HG03159 (cell line): ENCODE results near the gene MNAT1.
"Not testable (repeated sequence)": the region's sequence is repeated elsewhere in the genome, so short reads cannot be mapped to it uniquely, and the experiment has no call there.

ENCODE experiments used
- ATAC-seq: cut with Tn5 transposase; IDR thresholded peaks from one replicate; pipeline ENCODE4 v1.9.1; 2021; ENCODE audit warnings: mild to moderate bottlenecking, moderate library complexity; ENCODE audit not compliant: unreplicated experiment

MNAT1 gene

DNA sequence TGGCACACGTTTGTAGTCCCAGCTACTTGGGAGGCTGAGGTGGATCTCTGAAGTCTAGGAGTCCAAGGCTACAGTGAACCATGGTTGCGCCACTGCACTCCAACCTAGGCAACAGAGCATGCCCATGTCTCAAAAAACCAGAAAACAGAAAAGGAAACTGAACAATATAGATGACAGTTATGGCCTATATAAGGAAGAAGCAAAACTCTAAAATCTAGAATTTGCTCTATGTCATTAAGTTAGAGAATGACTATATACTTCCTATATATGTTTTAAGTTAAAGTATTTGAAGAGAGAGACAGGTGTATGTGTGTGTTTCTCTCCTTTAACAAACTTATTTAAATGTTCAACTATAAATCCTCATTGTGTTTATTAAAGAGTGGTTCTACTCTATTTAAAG lies 65.8 kb downstream of the MNAT1 start:
- no peak for ATAC-seq

DNA sequence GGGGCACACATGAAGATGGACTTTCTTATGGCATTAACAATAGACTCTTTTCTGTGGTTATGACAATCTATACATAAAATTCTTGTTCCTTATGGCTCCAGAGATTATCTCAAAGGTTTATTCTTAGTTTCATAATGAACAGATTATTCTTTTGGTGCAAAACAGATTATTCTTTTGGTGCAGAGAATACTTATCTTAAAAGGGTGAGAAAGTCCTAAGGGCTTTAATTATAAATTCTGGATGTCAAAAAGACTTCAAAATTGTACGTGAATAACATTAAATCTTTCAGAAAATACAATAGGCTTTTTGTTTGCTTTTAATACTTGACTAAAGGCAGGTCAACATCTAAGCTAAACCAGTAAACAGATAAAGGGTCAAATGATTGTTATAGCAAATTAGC lies 69.3 kb downstream of the MNAT1 start:
- ATAC-seq = no peak

DNA sequence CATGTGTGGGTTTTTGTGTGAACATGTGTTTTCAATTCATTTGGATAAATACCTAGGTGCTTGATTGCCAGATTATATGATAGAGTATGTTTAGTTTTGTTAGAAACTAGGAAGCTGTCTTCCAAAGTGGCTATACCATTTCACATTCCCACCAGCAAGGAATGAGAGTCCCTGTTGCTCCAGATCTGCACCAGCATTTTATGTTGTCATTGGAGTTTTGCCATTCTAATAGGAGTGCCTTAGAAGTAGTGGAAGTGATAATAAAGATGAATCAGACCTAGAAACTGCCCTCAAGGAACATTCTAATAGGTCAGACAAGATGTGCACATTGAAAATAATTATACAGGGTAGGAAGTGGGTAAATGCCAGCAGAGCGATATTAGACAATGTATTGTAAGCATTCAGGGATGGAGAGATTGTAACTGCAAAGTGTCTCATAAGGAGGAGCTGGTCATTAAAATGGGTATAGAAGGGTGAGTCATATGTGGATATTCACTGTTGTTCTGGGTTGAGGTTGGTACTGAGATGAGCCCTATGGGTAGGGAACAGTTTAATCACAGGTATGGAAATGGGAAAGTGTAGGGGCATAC lies 71.4 kb downstream of the MNAT1 start:
- ATAC-seq = no peak

DNA sequence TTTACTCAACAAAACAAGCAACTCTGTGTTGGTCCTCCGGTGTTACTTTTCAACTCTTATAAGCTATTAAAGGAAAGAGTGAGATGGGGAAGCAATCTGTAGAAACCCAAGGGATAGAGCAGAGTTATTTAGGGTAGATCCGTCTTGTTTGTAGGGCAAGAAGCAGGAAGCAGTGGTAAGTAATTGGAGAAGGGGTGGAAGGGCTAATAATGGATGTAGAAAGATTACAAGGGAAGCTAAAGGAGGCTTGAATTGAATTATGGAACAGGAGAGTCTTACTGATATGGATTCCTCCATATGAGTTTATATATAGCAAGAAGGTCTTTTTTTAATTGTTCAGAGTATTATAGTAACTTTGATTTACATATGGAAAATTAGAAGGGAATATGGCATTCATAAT lies 72.7 kb downstream of the MNAT1 start:
- ATAC-seq = no peak

DNA sequence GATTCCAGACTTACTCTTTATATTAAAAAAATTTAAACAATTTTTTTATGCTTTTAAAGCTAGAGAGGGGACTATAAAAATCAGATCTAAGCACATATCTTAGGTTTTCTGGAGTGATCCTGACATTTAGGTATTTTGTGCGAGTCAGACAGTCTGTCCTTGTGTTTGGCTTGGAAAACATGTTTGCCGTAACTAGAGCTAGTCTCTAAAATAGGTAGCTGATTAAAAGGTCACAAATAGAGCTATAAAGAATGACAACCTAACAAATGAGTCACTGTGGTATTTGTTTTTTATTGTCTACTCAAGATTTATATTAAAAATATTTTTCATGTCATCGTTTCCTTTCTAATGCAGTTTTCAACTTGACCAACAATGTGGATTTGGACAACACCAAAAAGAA lies 73.4 kb downstream of the MNAT1 start:
- no peak for ATAC-seq

DNA sequence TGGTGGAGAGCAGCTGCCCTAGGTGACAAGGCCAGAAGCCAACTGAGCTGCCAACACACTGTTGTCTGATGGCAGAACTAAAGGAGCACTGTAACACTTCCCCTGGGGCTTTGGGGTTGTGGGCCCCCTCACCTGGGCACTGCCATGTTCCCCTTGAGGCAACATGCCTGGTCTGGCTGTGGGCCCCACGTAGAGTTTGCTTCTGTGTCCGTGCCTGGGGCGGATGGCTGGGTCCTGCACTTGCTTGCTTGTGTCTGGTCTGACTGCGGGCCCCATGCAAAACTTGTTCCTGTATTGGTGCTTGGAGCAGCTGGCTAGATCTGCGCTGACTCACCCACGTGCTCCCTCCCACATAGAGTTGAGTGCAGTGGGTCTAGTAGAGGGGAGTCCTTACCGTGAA lies 78.4 kb downstream of the MNAT1 start:
- ATAC-seq = no peak

DNA sequence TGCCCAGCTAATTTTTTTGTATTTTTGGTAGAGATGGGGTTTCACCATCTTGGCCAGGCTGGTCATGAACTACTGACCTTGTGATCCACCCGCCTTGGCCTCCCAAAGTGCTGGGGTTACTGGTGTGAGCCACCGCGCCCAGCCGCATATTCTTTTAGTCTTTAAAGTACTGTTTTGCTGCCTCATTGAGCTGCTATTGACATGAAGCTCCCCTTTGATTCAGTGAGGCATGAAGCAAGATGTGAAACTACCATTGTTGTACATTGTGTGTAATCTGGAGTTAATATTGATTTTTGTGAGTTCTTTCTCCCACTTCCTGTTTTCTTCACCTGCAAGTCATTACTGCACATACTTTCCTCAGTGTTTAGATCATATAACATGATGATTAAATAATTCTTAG lies 80.8 kb downstream of the MNAT1 start:
- ATAC-seq = peak; percentile 98

DNA sequence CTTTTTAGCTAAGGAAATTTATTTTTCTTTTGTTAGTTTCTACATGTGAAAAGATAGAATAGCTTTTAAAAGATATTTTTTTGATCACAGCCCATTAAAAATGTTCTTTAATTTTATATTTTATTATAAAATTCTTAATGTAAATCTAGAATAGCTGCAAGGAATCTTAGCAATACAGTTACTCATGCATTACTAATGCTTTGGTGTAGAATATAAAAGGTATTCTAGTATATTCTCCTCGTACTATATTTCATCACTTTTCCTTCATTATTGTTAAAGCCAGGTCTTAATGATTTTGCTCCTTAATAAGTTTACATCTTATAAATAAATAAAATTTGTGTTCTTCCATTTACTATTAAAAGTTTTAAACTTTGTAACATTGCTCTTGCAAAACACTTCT lies 82.6 kb downstream of the MNAT1 start:
- no peak for ATAC-seq

DNA sequence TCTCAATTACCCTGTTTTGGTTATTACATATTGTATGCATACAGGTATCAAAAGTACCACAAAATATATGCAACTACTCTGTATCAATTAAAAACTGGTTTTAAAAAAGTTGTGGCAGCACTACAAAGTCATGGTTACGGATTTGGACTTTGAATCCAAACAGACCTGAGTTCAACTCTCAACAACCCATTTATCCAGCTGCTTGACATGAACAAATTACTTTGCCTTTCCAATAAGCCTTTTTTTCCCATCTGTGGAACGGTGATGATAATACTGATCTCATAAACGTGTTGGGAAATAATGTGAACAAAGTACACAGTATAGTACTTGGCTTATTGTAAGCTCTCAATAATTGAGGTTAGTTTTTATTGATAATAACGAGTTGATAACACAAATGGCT lies 85.0 kb downstream of the MNAT1 start:
- no peak for ATAC-seq

DNA sequence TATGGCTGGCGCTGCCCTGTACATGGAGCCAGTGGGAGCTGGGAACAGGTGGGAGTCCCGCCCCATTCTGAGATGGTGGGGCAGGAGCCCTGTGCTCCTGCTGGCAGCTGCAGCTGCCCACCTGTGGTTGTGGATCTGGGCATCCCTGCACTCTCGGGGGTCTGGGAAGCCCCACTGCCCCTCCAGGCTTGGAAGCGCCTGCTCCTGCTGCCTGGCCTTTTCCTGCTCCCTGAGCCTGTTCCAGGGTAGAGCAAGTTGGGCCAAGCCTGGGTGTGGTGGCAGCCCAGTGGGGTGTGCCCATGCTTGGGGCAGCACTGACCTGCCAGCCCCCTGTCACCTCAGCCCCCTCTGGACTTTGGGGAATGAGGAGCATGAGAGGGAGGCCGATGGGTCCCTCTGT lies 104.0 kb downstream of the MNAT1 start:
- ATAC-seq = no peak

DNA sequence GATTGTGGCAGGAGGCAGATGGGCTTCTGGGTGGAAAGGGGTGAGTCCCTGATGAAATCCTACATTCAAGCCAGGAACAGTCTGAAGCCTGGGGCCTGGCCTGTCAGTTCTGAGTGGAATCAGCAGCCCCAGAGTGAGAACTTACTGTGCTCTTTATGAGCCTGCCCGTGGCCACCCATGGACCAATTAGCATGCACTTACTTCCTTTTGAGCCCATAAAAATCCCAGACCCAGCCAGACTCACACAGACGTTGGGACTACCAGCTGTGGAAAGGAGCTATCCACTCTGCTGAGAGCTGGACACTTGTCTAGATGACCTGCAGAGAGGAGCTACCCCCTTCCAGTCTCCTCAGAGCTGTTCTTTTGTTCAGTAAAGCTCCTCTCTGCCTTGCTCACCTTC lies 104.5 kb downstream of the MNAT1 start:
- ATAC-seq = no peak

DNA sequence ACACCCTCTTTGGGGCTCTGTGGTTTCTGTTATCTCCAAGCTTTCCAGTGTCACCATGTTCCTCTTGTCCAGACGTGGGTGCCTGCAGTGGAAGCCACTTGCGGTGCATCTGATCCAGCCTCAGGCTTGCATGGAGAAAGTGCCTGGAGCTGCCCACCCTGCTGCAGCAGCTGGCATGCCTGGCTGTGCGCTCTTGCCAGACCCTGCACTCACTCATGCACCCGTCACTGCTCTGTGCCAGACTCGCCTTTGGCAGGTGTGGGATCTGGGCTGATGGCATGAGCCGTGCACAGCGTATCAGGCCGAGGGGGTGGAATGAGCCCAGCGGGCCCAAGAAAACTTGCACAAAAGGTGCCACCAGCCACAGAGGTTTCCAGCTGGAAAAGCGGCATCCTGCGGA lies 105.1 kb downstream of the MNAT1 start:
- no peak for ATAC-seq

DNA sequence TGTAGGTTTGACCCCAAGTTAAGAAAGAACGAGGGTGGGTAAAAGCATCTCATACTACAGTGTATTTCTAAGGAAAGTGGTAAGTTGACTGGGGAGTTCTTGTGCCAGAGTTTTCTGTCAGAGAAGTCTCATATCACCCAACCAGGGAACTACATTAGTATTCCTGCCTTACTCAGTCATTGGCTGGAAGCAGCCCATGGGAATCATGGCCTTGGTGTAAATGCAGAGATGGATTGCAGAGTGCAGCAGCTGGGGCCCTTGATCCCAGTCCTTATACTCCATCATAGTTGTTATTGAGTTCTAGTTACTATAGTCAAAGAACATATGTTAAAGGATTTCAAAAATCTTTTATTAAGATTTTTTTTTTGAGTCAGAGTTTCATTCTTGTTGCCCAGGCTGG lies 105.8 kb downstream of the MNAT1 start:
- no peak for ATAC-seq

DNA sequence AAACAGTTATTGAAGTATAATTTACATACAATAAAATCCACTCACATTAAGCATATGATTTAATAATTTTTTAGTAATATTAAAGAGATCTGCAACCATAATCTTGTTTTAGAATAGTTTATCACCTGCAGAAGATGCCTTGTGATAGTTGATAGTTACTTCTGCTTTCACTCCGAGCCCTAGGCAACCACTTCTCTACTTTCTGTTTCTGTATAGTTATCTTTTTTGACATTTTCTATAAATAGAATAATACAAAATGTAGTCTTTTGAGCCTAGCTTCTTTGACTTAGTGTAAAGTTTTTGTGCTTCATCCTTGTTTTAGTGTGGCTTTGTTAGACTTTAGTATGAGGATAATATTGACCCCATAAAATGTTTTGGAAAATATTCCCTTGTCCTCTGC lies 111.0 kb downstream of the MNAT1 start:
- peak; percentile 98 for ATAC-seq

DNA sequence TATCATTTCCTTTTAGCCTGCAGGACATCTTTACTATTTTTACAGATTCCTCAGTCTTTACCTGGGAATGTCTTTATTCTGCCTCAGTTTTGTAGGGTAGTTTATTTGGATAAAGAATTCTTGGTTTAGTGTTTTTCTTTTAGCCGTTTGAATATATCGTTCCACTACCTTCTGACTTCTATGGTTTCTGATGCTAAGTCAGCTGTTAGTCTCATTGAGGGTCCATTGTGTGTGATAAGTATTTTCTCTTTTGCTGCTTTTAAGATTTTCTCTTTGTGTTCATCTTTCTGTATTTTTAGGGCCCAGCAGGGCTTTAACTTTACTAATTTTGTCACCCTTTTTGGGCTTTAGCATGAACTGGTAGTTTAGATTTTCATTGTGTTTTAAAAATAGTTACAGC lies 113.5 kb downstream of the MNAT1 start:
- no peak for ATAC-seq

DNA sequence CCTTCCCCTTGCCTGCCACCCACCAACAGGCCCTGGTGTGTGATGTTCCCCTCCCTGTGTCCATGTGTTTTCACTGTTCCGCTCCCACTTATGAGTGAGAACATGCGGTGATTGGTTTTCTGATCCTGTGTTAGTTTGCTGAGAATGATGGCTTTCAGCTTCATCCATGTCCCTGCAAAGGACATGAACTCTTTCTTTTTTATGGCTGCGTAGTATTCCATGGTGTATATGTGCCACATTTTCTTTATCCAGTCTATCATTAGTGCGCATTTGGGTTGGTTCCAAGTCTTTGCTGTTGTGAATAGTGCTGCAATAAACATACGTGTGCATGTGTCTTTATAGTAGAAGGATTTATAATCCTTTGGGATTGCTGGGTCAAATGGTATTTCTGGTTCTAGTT lies 117.1 kb downstream of the MNAT1 start:
- ATAC-seq = not testable (repeated sequence)

DNA sequence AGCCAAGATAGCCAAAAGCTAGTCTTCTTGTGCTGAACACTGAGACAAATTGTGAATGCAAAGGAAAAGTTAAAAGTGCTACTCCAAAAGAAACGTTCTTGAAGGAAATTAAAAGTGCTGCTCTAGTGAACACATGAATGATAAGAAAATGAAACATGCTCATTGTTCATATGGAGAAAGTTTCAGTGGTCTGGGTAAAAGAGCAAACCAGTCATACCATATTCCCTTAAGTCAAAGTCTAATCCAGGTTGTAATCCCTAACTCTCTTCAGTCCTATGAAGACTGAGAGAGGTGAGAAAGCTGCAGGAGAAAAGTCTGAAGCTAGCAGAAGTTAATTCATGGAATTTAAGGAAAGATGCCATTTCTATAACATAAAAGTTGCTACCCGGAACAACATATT lies 121.5 kb downstream of the MNAT1 start:
- no peak for ATAC-seq

DNA sequence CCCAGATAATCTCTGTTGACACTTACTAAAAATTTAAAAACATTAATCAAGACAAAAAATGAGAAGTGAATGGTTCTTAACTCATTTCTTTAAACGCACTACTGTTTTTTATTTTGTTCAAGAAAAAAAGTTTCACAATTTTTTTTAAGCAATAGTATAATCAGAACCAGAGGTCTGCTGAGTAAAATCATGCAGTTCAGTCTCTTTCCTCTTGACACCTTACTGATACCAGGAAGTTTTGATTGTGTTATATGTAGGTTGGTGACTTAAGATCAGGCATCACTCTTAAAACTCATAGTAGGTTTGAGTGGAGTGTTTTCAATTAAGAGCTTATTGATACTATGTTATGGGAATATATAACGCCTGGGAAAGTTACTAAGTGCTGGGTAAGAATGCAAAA lies 125.0 kb downstream of the MNAT1 start:
- no peak for ATAC-seq

DNA sequence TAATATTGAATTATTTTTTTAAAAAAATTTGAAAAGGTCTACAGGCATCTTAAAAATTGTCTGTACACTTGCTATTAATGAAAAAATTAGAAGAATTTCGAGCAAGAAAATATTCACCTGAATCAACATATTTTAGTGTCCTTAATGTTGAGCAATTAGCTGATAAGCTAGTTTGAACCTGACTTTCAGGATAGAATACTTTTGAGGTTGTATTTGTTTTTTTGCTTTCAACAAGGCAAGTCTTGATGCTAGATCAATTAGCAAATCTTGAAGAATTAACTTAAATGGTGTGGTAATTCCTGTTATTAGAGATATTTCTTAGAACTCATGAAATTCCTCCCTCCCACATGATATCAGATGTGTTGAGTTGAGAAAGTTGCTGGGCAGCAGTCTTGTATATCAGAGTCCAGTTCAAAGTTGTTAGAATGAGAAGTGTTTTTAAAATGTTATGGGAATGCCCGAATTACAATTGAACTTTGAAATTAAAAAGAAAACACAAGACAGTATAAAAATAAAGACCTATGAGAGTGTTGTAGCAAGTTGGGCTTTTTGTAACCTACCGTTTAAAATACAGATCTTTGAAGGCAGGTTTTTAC lies 127.1 kb downstream of the MNAT1 start:
- ATAC-seq = no peak

DNA sequence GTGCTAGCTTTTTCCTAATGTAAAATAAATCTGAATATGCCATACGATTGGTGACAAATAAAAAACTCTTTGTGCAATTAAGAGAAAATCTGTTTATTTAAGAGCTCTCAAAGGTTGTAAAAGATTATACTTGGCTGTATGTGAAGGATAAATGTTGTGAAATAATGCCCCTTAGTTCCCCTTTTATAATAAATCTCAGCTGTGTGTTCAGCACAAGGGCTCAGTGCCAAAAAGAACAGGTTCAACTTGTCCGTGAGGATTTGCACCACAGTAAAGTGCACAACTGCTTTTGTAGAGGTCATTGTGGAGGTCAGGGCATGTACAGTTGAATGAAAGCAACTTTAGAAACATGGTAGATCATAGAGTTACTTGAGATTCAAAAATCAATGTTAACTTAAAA lies 127.7 kb downstream of the MNAT1 start:
- ATAC-seq = no peak

DNA sequence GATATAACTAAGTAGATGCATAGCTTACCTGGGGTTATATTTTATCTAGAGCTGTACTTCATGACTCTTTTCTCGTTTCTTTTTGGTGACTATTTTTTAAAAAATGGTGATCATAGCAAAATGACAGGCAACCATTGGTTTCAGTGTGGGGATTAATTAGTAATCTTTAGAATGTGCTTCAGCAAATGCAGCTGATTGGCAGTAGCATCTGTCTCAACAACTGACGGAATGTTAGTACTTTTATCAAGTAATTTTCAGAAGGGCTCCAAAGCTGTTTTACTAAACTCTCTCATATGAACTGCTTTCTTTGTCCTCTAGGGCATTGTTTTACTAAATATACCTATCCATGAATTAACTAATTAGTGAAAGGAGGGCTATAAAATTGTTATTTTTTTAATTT lies 128.7 kb downstream of the MNAT1 start:
- ATAC-seq = no peak

DNA sequence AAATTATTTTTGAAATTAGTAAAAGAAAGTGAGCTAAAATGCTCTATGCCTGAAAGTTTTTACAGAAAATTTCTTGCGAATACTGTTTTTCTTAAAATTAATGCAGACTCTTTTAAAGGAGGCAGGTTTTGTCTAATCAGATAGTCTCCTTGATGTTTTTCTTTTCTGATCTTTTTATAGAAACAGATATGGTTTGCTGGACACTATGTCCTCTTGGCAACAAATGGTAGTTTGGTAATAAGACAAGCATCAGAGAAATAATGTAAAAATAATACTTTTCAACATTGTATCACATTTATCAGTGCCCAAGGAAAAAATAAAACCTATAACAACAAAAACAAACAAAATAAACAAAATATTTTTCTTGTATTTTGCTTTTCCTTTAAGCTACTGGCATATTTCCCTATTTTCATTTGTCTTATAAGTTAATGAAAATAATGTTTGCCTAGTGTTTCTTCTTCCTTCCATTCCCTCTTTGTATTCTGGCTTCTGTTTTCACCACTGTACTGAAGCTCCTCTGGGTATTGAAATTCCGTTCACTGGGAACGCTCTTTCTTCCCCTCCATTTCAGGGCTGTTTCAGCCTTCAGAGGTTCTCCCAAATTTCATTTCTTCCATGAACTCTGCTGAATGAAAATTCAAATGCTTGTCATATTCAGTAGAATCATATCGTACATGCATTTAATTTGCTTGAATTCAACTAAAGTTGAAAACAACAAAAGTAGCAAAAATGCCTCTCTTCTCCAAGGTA lies 131.0 kb downstream of the MNAT1 start:
- ATAC-seq = no peak
